ENCODE data around the gene GRIA2.

Gene GRIA2

DNA sequence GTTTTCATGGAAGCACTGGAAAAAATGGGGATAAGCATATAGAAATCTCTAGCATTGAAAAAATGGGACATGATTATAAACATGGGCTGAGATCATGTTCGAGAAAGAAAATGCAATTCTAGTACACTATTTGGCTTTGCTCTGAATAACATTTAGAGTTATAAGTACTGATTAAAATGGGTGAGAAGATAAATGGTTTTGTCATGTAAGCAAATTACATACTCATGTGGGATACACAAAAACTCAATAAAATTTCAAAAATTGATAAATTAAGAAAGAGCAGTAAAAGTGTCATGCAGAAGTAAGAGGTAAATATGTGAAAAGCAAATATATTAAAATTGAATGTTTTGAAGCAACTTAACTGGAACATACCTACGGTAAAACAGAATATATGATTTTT is 99.6 kb downstream of the GRIA2 start:
- Histone ChIP-seq H3K18ac (ENCODE audit: low read depth in 1 of 2, low read length in 2 of 2) (no peak overlapping the region), H3K79me1 (replicated peaks; ENCODE audit: low read length, poor library complexity, severe bottlenecking) (no peaks in the 10 kb centered on the region), H2AFZ (ENCODE audit: low read depth, low read length) (no peak overlapping the region), H3K14ac (ENCODE audit: low read length in 2 of 2) (no peak overlapping the region), H3K9ac (ENCODE audit: low read length) (no peak overlapping the region), H3K4ac (ENCODE audit: low read depth in 1 of 2, low read length in 2 of 2) (no peak overlapping the region), H4K8ac (ENCODE audit: low read length) (no peak overlapping the region), H3K36me3 (ENCODE audit: control insufficient read depth in 1 of 2, insufficient read depth in 2 of 2, low read depth in 1 of 2, low read length in 2 of 2) (no peaks in the 10 kb centered on the region), H3K27ac (ENCODE audit: low read length, poor library complexity, severe bottlenecking) (no peak overlapping the region), H2BK15ac (ENCODE audit: low read depth, poor library complexity, severe bottlenecking) (no peak overlapping the region), H2BK5ac (ENCODE audit: low read depth, low read length, poor library complexity, severe bottlenecking) (no peak overlapping the region), H3K23ac (ENCODE audit: low read length in 2 of 2) (no peak overlapping the region), H2BK12ac (ENCODE audit: low read length in 2 of 2) (no peak overlapping the region), H3K27me3 (ENCODE audit: control insufficient read depth in 1 of 2, insufficient read depth in 1 of 2, low read length in 2 of 2) (no peaks in the 10 kb centered on the region), H3K4me3 (ENCODE audit: insufficient read depth in 1 of 2, low read depth in 1 of 2, low read length in 2 of 2) (no peak overlapping the region), H3K9me3 (ENCODE audit: control insufficient read depth, low read length) (no peaks in the 10 kb centered on the region), H2BK120ac (ENCODE audit: low read depth, low read length) (no peak overlapping the region), H2AK5ac (ENCODE audit: low read length, severe bottlenecking) (no peak overlapping the region), H3K4me1 (ENCODE audit: control insufficient read depth, insufficient read depth, low read depth, low read length) (no peaks in the 10 kb centered on the region), H3K4me2 (ENCODE audit: low read length, poor library complexity, severe bottlenecking) (no peak overlapping the region), H4K91ac (ENCODE audit: low read length) (no peak overlapping the region)
- no CpG with 5 or more reads among the region's 2 CpGs for WGBS
- no peak for DNase-seq

DNA sequence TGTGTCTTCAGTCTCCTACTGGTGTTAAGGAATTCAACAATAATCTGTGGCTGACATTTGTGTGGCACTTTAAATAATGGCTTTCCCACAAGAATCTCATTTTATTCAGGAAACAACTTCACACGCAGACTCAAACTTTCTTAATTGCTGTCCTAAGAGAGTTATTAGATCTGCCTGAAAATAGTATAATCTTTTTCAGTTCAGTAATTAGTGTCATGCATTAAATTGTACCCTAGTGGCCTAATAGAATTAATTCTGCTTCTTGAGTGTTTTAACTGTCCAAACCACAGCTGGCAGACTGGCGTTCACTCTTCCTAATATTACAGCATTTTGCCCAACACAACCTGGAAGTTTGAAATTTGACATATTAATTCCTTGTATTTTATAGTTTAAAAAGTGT is 107.1 kb downstream of the GRIA2 start:
- DNase-seq, result no peak
- no peak overlapping the region for H2AFZ ChIP-seq (ENCODE audit: low read depth, low read length)
- no CpG with 5 or more reads among the region's 2 CpGs for WGBS
- no peak overlapping the region for H3K27ac ChIP-seq (ENCODE audit: low read length, poor library complexity, severe bottlenecking)
- H3K27me3 ChIP-seq (ENCODE audit: control insufficient read depth in 1 of 2, insufficient read depth in 1 of 2, low read length in 2 of 2), result no peaks in the 10 kb centered on the region
- H3K23ac ChIP-seq (ENCODE audit: low read length in 2 of 2), result no peak overlapping the region
- H2BK5ac ChIP-seq (ENCODE audit: low read depth, low read length, poor library complexity, severe bottlenecking), result no peak overlapping the region
- no peaks in the 10 kb centered on the region for H3K9me3 ChIP-seq (ENCODE audit: control insufficient read depth, low read length)
- H2BK120ac ChIP-seq (ENCODE audit: low read depth, low read length), result no peak overlapping the region
- no peak overlapping the region for H3K4me3 ChIP-seq (ENCODE audit: insufficient read depth in 1 of 2, low read depth in 1 of 2, low read length in 2 of 2)
- H3K4me1 ChIP-seq (ENCODE audit: control insufficient read depth, insufficient read depth, low read depth, low read length), result no peaks in the 10 kb centered on the region
- H3K18ac ChIP-seq (ENCODE audit: low read depth in 1 of 2, low read length in 2 of 2), result no peak overlapping the region
- no peak overlapping the region for H4K8ac ChIP-seq (ENCODE audit: low read length)
- no peak overlapping the region for H2AK5ac ChIP-seq (ENCODE audit: low read length, severe bottlenecking)
- H2BK12ac ChIP-seq (ENCODE audit: low read length in 2 of 2), result no peak overlapping the region
- no peak overlapping the region for H4K91ac ChIP-seq (ENCODE audit: low read length)
- H3K14ac ChIP-seq (ENCODE audit: low read length in 2 of 2), result no peak overlapping the region
- no peak overlapping the region for H3K4me2 ChIP-seq (ENCODE audit: low read length, poor library complexity, severe bottlenecking)
- H3K9ac ChIP-seq (ENCODE audit: low read length), result no peak overlapping the region
- H3K36me3 ChIP-seq (ENCODE audit: control insufficient read depth in 1 of 2, insufficient read depth in 2 of 2, low read depth in 1 of 2, low read length in 2 of 2), result no peaks in the 10 kb centered on the region
- H3K4ac ChIP-seq (ENCODE audit: low read depth in 1 of 2, low read length in 2 of 2), result no peak overlapping the region
- H3K79me1 ChIP-seq (replicated peaks; ENCODE audit: low read length, poor library complexity, severe bottlenecking), result no peaks in the 10 kb centered on the region
- H2BK15ac ChIP-seq (ENCODE audit: low read depth, poor library complexity, severe bottlenecking), result no peak overlapping the region

DNA sequence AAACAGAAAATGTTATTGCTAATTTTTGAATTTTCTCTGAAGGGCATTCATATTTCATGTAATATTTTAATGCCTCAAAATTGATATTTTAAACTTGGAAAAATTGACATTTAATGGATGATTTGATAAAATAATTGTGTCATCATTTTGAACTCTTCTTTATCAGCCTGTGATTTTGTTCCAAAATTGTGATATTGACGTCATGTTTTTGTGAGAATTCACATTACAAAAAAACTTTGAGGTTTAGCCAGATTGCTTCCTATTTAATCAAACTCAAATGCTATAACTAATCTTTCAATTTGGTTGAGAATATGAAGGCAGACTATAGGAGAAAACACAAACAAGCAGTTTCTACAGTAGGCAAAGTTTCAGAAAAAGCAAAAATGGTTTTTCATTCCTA is 137.4 kb downstream of the GRIA2 start:
- Histone ChIP-seq H3K79me1 (replicated peaks; ENCODE audit: low read length, poor library complexity, severe bottlenecking) (no peaks in the 10 kb centered on the region), H2AFZ (ENCODE audit: low read depth, low read length) (no peak overlapping the region), H3K9ac (ENCODE audit: low read length) (no peak overlapping the region), H4K8ac (ENCODE audit: low read length) (no peak overlapping the region), H3K36me3 (ENCODE audit: control insufficient read depth in 1 of 2, insufficient read depth in 2 of 2, low read depth in 1 of 2, low read length in 2 of 2) (no peaks in the 10 kb centered on the region), H2BK15ac (ENCODE audit: low read depth, poor library complexity, severe bottlenecking) (no peak overlapping the region), H3K27me3 (ENCODE audit: control insufficient read depth in 1 of 2, insufficient read depth in 1 of 2, low read length in 2 of 2) (no peaks in the 10 kb centered on the region), H2BK12ac (ENCODE audit: low read length in 2 of 2) (no peak overlapping the region), H3K14ac (ENCODE audit: low read length in 2 of 2) (no peak overlapping the region), H3K4me3 (ENCODE audit: insufficient read depth in 1 of 2, low read depth in 1 of 2, low read length in 2 of 2) (no peak overlapping the region), H2BK120ac (ENCODE audit: low read depth, low read length) (no peak overlapping the region), H3K4ac (ENCODE audit: low read depth in 1 of 2, low read length in 2 of 2) (no peak overlapping the region), H2AK5ac (ENCODE audit: low read length, severe bottlenecking) (no peak overlapping the region), H3K27ac (ENCODE audit: low read length, poor library complexity, severe bottlenecking) (no peak overlapping the region), H3K4me1 (ENCODE audit: control insufficient read depth, insufficient read depth, low read depth, low read length) (no peaks in the 10 kb centered on the region), H3K4me2 (ENCODE audit: low read length, poor library complexity, severe bottlenecking) (no peak overlapping the region), H2BK5ac (ENCODE audit: low read depth, low read length, poor library complexity, severe bottlenecking) (no peak overlapping the region), H3K9me3 (ENCODE audit: control insufficient read depth, low read length) (no peaks in the 10 kb centered on the region), H3K23ac (ENCODE audit: low read length in 2 of 2) (no peak overlapping the region), H3K18ac (ENCODE audit: low read depth in 1 of 2, low read length in 2 of 2) (no peak overlapping the region), H4K91ac (ENCODE audit: low read length) (no peak overlapping the region)
- no peak for DNase-seq
- no CpG with 5 or more reads among the region's 1 CpG for WGBS

DNA sequence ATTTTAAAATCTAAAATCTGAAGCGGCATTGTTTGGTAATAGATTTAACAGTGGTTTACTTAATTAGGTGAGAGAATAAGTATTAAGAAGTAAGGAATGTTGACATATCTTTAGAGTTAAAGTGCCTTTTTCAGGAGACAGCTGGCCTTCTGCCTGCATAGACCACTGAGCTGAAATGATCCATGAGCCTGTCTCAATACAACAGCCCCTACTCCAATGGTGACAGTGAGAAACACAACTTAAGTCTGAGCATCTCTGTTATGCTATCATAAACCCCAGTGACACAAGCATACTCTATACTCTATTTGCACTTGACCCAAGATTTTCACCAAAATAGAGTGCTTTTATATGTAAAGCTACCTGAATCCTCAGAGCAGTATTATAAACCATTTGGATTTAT is 137.9 kb downstream of the GRIA2 start:
- no peak overlapping the region for H3K18ac ChIP-seq (ENCODE audit: low read depth in 1 of 2, low read length in 2 of 2)

More for the DNA sequence above, 137.9 kb downstream of the GRIA2 start:
- Histone ChIP-seq H3K14ac (ENCODE audit: low read length in 2 of 2) (no peak overlapping the region), H2BK12ac (ENCODE audit: low read length in 2 of 2) (no peak overlapping the region), H2BK5ac (ENCODE audit: low read depth, low read length, poor library complexity, severe bottlenecking) (no peak overlapping the region), H2AK5ac (ENCODE audit: low read length, severe bottlenecking) (no peak overlapping the region), H3K27ac (ENCODE audit: low read length, poor library complexity, severe bottlenecking) (no peak overlapping the region), H3K23ac (ENCODE audit: low read length in 2 of 2) (no peak overlapping the region), H3K4me1 (ENCODE audit: control insufficient read depth, insufficient read depth, low read depth, low read length) (no peaks in the 10 kb centered on the region), H3K27me3 (ENCODE audit: control insufficient read depth in 1 of 2, insufficient read depth in 1 of 2, low read length in 2 of 2) (no peaks in the 10 kb centered on the region), H3K36me3 (ENCODE audit: control insufficient read depth in 1 of 2, insufficient read depth in 2 of 2, low read depth in 1 of 2, low read length in 2 of 2) (no peaks in the 10 kb centered on the region), H3K4me3 (ENCODE audit: insufficient read depth in 1 of 2, low read depth in 1 of 2, low read length in 2 of 2) (no peak overlapping the region), H2BK15ac (ENCODE audit: low read depth, poor library complexity, severe bottlenecking) (no peak overlapping the region), H3K79me1 (replicated peaks; ENCODE audit: low read length, poor library complexity, severe bottlenecking) (no peaks in the 10 kb centered on the region), H3K4ac (ENCODE audit: low read depth in 1 of 2, low read length in 2 of 2) (no peak overlapping the region), H2AFZ (ENCODE audit: low read depth, low read length) (no peak overlapping the region), H3K4me2 (ENCODE audit: low read length, poor library complexity, severe bottlenecking) (no peak overlapping the region), H4K8ac (ENCODE audit: low read length) (no peak overlapping the region), H3K9ac (ENCODE audit: low read length) (no peak overlapping the region), H3K9me3 (ENCODE audit: control insufficient read depth, low read length) (no peaks in the 10 kb centered on the region), H4K91ac (ENCODE audit: low read length) (no peak overlapping the region), H2BK120ac (ENCODE audit: low read depth, low read length) (no peak overlapping the region)
- DNase-seq, result no peak
- WGBS, result 100% methylated on average over 1 of the region's 1 CpG

Data from mesenchymal stem cell (in vitro differentiated cells and primary cell).